Stimulated activated CD8-positive, alpha-beta memory T cell treated with anti-CD3 and anti-CD28 coated beads, Interleukin-12 subunit alpha, Interleukin-12 subunit beta, amount 100 ng/mL, for 24 hours (primary cell): Measurements from ENCODE around the gene PILRA.
"Not testable (repeated sequence)": the region's sequence is repeated elsewhere in the genome, so short reads cannot be mapped to it uniquely, and the experiment has no call there.

Source experiments
- DNase-seq: peaks from one replicate; pipeline ENCODE4 v3.0.0-alpha.2; 2020; ENCODE audit errors: extremely low read depth

PILRA gene

DNA sequence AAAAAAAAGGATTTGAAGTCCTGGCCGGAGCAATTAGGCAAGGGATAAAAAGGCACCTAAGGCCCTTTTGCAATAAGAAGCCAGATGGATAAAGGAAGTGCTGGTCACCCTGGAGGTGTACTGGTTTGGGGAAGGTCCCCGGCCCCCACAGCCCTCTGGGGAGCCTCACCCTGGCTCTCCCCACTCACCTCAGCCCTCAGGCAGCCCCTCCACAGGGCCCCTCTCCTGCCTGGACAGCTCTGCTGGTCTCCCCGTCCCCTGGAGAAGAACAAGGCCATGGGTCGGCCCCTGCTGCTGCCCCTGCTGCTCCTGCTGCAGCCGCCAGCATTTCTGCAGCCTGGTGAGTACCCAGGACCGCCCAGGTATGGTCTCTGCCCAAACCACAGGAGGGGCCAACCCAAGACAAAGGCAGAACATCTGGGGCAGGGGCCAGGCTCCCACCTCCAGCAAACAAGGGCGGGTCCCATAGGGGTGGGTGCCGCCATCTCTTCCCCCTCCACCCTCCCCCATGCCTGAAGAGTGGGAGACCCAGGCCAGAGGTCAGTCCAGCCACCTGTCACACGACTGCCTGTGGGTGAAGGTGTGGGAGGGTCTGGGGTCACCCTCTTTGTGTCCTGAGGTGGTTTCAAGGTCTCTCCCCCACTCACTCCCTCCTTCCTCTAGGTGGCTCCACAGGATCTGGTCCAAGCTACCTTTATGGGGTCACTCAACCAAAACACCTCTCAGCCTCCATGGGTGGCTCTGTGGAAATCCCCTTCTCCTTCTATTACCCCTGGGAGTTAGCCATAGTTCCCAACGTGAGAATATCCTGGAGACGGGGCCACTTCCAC is 15.0 kb upstream of the PILRA start, which contains the start of gene PILRB:
PILRB (plus strand) TSS at position 91 of the 830 bp plus-strand sequence; CDS start at position 277, 186 bp downstream.
- no peak for DNase-seq

DNA sequence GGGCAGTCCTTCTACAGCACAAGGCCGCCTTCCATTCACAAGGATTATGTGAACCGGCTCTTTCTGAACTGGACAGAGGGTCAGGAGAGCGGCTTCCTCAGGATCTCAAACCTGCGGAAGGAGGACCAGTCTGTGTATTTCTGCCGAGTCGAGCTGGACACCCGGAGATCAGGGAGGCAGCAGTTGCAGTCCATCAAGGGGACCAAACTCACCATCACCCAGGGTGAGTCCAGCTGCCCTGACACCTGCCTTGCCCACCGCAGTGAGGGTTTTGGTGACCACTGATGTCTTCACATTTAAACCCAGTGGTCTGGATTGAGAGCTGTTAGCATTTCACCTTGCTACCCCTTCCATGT is 14.5 kb upstream of the PILRA start:
- no peak for DNase-seq

DNA sequence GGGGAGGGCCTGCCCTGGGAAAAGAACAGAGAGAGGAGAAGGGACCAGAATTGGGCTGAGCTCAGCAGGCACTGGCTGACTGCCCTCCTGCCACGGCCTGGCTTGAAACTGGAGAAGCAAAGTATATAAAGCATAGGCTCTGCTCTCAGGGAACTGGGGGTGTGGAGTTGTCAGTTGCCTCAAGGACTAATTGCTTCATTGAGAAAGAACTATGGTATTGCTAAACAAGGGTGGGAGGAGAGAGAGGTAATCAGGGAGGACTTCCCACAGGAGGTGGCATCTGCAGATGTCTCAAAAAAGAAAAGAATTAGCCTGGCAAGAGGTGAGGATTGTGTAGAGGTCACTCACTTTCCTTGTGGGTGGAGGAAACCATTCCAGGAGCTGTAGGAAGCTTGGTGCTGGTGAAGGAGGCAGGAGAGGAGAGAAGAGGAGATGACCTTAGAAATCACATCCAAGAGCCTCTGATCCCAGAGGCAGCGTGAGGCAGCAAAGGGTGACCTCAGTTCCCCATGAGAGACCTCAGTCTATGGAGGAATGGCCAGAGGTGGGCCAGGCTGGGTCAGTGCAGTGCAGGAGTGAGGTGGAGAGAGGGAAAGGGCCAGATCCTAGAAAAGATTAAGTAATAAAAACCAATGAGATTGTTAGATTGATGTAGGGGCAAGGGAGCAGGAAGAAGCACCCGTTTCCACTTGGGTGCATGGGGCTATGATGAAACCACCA is 13.0 kb upstream of the PILRA start:
- no peak for DNase-seq

DNA sequence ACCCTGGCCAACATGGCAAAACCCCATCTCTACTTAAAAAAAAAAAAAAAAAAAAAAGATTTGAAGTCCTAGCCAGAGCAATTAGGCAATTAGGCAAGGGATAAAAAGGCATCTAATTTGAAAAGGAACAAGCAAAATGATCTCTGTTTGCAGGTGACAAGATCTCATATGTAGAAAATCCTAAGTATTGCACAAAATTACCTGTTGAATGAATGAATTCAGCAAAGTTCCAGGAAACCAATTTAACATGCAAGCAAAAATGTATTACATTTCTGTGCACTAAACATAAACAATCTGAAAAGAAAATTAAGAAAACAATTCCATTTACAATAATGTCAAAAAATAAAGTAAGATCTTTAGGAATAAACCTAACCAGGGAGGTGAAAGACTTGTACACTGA is 10.2 kb upstream of the PILRA start:
- no peak for DNase-seq

DNA sequence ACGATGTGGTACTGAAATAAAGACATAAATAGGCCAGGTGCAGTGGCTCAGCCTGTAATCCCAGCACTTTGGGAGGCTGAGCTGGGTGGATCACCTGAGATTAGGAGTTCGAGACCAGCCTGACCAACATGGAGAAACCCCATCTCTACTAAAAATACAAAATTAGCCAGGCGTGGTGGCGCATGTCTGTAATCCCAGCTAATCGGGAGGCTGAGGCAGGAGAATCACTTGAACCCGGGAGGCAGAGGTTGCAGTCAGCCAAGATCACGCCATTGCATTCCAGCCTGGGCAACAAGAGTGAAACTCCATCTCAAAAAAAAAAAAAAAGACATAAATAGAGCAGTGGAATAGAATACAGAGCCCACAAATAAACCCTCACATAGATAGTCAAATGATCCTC is 9.5 kb upstream of the PILRA start:
- not testable (repeated sequence) for DNase-seq

DNA sequence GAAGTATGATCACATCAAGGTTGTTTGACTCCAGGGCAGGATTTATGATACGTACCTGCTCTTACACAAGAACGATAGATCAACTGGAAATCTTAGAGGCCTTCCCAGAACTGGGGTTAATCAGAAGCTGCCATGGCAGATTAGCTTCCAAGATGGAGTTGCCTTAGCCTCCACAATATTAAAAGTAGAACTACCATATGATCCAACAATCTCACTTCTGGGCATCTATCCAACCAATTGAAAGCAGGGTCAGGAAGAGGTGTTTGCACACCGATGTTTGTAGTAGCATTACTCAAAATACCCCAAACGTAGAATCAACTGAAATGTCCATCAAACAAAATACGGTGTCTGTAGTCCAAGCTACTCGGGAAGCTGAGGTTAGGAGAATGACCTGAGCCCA is 8.8 kb upstream of the PILRA start:
- DNase-seq = no peak

DNA sequence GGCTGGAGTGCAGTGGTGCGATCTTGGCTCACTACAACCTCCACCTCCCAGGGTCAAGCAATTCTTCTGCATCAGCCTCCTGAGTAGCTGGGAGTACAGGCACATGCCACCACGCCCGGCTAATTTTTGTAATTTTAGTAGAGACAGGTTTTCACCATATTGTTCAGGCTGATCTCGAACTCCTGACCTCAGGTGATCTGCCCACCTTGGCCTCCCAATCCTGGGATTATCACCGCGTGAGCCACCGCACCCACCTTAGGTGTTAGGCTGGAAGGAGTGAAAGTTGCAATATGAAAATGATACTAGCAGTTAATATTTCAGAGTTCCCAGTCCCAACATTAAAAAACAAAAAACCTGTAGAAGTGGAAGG is 7.3 kb upstream of the PILRA start:
- not testable (repeated sequence) for DNase-seq

DNA sequence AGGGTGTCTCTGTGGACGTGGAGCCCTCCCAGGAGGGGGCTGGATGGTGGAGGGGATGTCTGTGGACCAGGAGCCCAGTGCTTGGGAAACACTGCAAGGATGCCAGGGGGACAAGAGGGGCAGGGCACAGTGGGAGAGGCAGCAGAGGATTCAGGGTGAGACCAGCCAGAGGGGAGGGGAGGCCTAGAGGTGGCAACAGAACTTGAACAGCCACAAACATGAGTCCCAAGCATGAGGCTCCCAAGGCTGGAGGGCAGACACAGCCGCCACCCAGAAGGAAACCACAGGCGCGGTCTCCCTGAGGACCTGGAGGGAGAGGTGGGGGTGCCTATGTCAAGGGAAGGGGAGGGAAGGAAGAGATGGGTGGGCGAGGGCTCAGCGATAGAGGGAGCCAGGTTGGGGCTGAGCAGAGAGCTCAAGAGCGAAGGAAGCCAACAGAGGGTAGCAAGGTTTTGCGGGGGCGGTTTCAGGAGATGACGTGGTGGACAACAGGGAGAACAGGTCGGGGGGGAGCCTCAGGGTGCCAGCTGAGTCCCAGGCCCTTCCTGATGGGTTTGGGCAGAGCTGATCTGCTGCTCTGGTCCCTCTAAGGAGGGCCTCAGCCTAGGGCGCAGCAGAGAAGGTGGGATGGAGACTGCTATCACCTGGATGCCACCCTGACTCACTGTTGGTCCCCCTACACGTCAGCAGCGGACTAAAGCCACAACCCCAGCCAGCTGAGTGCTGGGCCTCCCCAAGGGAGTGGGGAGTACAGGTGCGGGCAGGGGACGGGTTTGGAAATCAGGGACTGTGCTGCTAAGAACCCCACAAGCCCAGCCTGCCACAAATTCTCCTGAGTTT is 6.7 kb upstream of the PILRA start:
- DNase-seq = no peak

DNA sequence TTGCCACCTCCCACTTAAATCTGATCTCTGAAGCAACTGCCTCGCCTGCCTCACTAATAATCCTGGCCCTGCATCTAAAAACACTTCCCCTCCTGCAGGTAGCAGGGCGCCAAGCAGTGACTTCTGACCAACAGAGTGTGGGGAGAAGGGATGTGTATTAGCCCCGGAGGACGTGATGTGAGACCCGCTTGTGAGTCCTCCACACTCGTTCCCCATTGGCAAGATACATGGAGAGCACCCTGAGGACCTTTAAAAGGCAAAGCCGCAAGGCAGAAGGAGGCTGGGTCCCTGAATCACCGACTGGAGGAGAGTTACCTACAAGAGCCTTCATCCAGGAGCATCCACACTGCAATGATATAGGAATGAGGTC is 6.1 kb upstream of the PILRA start:
- no peak for DNase-seq

DNA sequence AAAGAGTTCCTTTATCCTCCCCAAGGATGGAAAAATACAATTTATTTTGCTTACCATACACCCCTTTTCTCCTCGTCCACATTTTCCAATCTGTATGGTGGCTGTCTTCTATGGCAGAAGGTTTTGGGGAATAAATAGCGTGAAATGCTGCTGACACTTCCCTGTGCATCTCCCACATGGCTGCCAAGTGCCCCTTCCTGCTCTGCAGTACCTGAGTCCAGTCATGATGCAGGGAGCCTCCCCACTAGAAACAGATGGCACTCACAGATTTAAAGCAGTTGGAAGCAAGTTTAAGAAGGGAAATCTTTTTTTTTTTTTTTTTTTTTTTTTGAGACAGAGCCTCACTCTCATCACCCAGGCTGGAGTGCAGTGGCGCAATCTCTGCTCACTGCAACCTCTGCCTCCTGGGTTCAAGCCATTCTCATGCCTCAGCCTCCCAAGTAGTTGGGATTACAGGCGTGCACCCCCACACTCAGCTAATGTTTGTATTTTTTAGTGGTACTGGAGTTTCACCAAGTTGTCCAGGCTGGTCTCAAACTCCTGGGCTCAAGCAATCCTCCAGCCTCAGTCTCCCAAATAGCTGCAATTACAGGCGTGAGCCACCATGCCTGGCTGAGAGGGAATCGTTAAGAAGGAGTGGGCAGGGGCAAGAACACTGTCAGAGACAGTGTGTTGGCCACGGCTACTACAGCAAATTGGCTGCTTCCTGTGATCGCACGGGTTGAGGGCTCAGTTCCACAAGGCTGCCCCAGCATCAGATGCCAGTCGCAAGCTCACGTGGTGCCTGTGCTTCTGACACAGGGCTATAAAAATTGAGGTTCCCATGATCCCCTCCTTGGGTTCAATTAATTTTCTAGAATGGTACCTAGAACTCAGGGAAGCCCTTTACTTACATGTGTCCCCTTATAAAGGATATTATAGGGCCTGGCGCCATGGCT is 5.3 kb upstream of the PILRA start:
- no peak for DNase-seq

DNA sequence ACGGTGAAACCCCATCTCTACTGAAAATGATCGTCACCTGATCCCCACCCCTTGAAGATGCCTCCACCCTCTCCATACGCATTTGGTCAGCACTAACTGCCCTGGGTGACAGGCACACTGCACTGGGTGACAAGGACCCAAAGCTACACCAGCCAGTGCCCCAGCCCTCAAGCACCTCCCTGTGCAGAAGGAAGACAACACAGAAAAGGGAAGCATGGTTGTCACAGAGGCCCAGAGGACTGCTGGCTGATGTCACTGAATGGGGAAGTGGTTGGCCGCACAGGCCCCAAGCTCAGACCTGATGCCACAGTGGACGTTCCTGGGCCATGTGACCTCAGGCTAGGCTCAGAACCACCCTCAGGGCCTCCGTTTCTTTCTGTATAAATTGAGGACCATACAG is 4.2 kb upstream of the PILRA start:
- DNase-seq = no peak

DNA sequence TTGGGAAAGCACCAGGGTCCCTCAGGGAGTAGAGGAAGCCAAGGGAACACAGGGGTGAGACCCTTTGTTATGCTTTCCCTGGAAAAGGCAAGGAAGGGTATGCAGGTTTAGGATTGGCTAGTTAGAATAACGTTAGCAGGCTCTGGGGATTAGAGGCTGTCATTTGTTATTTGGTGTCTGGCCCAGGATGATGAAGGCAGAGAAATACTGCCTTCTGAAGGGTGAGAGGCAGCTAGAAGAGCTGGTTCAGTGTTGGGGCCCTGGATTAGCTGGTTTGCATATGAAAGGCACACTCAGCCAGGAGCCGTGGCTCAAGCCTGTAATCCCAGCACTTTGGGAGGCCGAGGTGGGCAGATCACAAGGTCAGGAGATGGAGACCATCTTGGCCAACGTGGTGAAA is 3.0 kb upstream of the PILRA start:
- no peak for DNase-seq

DNA sequence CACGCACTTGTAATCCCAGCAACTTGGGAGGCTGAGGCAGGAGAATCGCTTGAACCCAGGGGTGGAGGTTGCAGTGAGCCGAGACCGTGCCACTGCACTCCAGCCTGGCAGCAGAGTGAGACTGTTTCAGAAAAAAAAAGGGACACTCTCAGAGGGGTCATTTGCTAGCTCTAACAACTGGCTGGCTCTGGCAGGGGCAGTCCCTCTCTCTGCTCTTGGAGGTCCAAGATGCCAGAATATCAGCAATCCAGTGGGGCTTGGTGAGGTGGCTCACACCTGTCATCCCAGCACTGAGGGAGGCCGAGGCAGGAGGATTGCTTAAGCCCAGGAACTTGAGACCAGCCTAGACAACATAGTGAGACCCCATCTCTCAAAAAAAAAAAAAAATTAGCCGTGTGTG is 2.5 kb upstream of the PILRA start:
- no peak for DNase-seq

DNA sequence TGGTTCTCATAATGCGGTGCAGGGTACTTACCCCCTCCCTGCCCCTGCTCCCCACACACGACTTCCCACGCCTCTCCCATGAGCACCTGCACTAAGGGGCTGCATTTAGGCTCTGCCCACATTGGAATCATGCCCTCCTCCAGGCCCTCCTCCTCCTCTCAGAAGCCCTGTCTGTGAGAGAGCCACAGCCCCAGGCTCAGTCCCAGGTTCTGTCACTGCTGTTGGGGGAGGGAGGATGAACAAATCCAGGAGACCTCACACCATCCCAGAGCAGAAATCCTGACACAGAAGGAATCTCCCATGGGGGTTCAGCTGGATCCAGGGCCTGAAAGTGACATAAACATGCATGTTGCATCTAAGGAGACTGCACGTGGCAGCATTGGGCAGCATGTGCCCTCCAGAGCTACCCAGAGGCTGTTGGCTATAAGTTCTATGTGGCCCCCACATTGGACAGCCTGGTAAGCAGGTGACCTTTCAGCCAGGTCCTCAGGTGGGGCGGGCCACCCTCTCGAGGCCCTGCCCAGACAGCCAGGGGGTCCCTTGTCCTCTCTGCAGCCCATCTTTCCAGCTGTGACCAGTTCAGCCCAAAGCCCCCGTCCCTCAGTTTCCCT is 1.6 kb upstream of the PILRA start:
- DNase-seq = no peak

DNA sequence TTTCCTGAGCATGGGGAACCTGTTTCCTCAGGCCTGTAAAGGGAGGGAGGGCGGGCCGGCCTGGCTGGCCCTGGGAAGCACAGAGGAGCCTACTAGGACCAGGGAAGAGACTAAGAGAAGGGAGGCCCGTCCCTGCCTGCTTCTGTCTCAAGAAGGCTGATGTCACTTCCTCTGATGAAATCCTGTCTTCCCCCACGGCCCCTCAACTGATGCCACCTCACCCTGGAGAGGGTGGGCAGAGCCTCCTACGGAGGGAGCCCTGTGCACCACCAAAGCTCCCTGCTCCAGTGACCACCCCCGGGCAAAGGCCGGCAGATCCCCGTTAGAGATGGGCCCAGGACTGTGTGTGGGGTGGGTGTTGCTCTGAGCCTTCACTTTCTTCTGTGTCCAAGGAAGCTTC is 1.0 kb upstream of the PILRA start:
- DNase-seq = no peak

DNA sequence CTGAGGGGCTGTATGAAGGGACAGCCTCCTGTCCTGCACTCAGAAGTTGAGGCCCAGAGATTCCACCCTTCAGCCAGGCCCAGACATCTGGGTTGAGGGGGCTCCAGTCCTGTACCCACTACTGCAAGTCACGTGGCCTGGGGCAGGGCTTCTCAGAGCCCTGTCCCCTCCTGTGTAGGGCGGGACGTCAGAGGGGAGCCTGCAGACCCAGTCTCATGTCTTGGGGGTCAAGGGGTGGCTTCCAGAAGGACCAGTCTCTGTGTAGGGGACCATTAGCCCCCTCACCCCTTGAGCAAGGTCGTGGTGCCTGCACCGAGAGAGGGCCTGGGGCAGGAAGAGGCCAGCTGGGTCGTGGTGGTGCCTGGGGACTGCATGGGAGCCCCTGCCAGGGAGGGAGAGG is 593 bp upstream of the PILRA start:
- no peak for DNase-seq

DNA sequence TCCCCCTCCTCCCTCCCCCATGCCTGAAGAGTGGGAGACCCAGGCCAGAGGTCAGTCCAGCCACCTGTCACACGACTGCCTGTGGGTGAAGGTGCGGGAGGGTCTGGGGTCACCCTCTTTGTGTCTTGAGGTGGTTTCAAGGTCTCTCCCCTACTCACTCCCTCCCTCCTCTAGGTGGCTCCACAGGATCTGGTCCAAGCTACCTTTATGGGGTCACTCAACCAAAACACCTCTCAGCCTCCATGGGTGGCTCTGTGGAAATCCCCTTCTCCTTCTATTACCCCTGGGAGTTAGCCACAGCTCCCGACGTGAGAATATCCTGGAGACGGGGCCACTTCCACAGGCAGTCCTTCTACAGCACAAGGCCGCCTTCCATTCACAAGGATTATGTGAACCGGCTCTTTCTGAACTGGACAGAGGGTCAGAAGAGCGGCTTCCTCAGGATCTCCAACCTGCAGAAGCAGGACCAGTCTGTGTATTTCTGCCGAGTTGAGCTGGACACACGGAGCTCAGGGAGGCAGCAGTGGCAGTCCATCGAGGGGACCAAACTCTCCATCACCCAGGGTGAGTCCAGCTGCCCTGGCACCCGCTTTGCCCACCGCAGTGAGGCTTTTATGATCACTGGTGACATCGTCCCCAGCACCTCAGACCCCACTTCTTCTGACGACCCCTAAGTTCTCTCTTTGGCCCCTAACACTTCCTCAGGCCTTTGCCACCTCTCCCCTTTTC is 747 bp downstream of the PILRA start:
- not testable (repeated sequence) for DNase-seq

DNA sequence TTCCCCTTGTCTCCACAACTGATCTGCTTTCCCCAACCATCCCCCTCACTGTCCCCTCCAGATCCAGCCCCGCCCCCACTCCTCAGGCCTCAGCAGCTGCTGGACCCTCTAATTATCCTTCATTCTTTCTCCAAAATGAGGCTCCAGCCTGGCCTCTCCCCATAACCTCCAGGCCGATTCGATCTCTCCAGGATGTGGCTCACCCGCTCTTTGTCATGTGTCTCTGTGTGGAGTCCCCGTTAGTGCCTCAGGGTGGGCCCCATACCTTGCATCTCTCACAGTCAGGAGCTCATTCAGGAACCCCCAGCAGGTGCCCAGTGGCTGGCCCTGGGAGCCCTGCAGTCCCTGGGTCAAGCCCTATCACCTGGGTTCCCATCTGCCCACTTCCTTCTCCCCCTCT is 1.3 kb downstream of the PILRA start:
- DNase-seq = no peak

DNA sequence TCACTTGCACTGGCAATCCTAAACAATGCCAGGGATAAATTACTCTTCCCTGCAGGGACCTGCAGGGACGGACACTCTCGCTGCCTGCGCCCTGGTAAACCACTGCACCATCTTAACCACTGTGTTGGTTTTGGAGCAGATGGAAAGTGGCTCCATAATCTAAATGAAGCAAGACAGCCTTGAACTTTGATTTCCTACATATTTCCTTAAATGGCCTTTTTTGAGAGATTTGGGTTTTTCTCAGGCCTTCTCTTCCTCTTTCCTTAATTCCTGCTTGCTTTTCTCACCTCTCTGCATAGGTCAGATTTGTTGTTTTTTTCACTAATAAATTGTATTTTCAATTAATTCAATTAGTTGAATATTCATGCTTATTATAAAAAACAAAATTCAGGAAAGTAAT is 2.8 kb downstream of the PILRA start:
- no peak for DNase-seq

DNA sequence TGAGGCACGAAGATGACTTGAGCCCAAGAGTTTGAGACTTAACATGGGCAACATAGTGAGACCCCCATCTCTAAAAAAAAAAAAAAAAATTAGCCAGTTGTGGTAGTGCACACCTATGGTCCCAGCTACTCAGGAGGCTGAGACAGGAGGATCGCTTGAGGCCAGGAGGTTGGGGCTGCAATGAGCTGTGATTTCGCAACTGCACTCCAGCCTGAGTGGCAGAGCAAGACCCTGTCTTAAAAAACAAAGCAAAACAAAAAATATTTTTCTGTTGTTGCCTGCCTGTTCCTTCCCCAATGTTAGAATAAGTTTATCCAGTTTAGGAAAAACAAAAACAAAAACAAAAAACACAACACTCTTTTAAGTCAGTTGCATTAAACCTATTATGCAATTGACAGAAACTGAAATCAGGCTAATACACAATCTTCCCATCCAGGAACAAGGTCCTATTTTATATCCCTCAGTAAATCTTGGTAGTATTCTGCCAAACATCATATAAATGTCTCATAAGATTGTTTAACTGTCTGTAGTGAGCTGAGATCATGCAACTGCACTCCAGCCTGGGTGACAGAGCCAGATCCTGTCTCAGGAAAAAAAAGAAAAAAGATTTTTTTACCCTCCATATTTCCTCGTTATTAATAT is 4.9 kb downstream of the PILRA start:
- DNase-seq = no peak
